ENCODE measurements around the gene CTDSP2.
"Not testable (repeated sequence)": the region's sequence is repeated elsewhere in the genome, so short reads cannot be mapped to it uniquely, and the experiment has no call there.

Gene CTDSP2

GRCh38 chr12:57891542-57892228 lies 45.2 kb upstream of the CTDSP2 start:
- TF ChIP-seq CTCF (IDR thresholded peaks at IDR 0.05) (no peak), ZFX (IDR thresholded peaks at IDR 0.05; ENCODE audit: borderline replicate concordance) (no peak)
- H3K27ac ChIP-seq: no peak overlapping the region

GRCh38 chr12:57890191-57891115 lies 43.9 kb upstream of the CTDSP2 start:
- TF ChIP-seq CTCF (IDR thresholded peaks at IDR 0.05) (no peak), ZFX (IDR thresholded peaks at IDR 0.05; ENCODE audit: borderline replicate concordance) (no peak)
- H3K27ac ChIP-seq: no peak overlapping the region

GRCh38 chr12:57889500-57889989 lies 43.0 kb upstream of the CTDSP2 start:
- TF ChIP-seq CTCF (IDR thresholded peaks at IDR 0.05) (no peak), ZFX (IDR thresholded peaks at IDR 0.05; ENCODE audit: borderline replicate concordance) (no peak)
- no peak overlapping the region for H3K27ac ChIP-seq

- TF ChIP-seq ZFX (IDR thresholded peaks at IDR 0.05; ENCODE audit: borderline replicate concordance): no peak
- TF ChIP-seq CTCF (IDR thresholded peaks at IDR 0.05): no peak
- no peak overlapping the region for H3K27ac ChIP-seq
Observed at GRCh38 chr12:57888409-57889157, 42.1 kb upstream of the CTDSP2 start.

GRCh38 chr12:57887631-57888408 lies 41.3 kb upstream of the CTDSP2 start:
- H3K27ac ChIP-seq: no peak overlapping the region
- no peak for TF ChIP-seq ZFX (IDR thresholded peaks at IDR 0.05; ENCODE audit: borderline replicate concordance)
- TF ChIP-seq CTCF (IDR thresholded peaks at IDR 0.05): no peak

GRCh38 chr12:57886964-57887363 lies 40.4 kb upstream of the CTDSP2 start:
- H3K27ac ChIP-seq: not testable (repeated sequence)

- no peak overlapping the region for H3K27ac ChIP-seq
- TF ChIP-seq CTCF (IDR thresholded peaks at IDR 0.05): no peak
- no peak for TF ChIP-seq ZFX (IDR thresholded peaks at IDR 0.05; ENCODE audit: borderline replicate concordance)
Observed at GRCh38 chr12:57886542-57886941, 40.0 kb upstream of the CTDSP2 start.

All from 22Rv1 (cell line).